Colonic mucosa (tissue), 4 donors: Measurements from ENCODE around the gene CTNNBIP1. TPM values are rescaled to one million over a fixed set of nuclear protein-coding genes. Genes with fewer than 3 reads are reported as not detected.
"Not testable (repeated sequence)": the region's sequence is repeated elsewhere in the genome, so short reads cannot be mapped to it uniquely, and the experiment has no call there.

Experiments used
- DNase-seq: peaks from one replicate; pipeline ENCODE4 v3.0.0-alpha.2; 2020
- H3K27ac ChIP-seq: fragments of 200-600 bp; one replicate; pipeline ENCODE4 v1.8.0; 2021
- H3K27me3 ChIP-seq: fragments of 200-600 bp; one replicate; pipeline ENCODE4 v1.8.0; 2021
- H3K36me3 ChIP-seq: fragments of 200-600 bp; one replicate; pipeline ENCODE4 v1.8.0; 2021
- H3K4me1 ChIP-seq: fragments of 200-600 bp; one replicate; pipeline ENCODE4 v1.8.0; 2021; ENCODE audit warnings: mild to moderate bottlenecking
- H3K4me3 ChIP-seq: fragments of 200-600 bp; one replicate; pipeline ENCODE4 v1.8.0; 2021
- H3K9ac ChIP-seq, 2 donors: one replicate each; pipeline ENCODE4 v1.7.0; 2013; ENCODE audit warnings: control low read depth in 2 of 2, low read depth in 2 of 2, low read length in 2 of 2
- H3K9me3 ChIP-seq: fragments of 200-600 bp; one replicate; pipeline ENCODE4 v1.8.0; 2021
- intact Hi-C: fragments of 100-400 bp; cut with DNase I; formaldehyde crosslinking; loops from one replicate; pipeline ENCODE4 v1.14.1; 2022
- total RNA-seq, 2 donors: library from RNA; stranded (reverse); fragmentation: NEBNext Ultra II Directional in 1 of 2; extraction: Animal tissue kit (Norgen Biotek cat#: 25700) in 1 of 2; gene quantifications; one replicate each; pipeline ENCODE4 v1.2.1, GENCODE V29; 2021
- TF ChIP-seq, protein P1 (sequence below): fragments of 200-600 bp; IDR thresholded peaks from one replicate; pipeline ENCODE4 v1.8.0; 2022; ENCODE audit warnings: antibody characterized with exemption, mild to moderate bottlenecking
- donor health status: healthy.
- donor health status: DM: no; HTN: no; CAD: no.
- donor health status: DM: no; HTN: no; CAD: no.

CTNNBIP1 gene
- total RNA-seq, 2 donors from 2014 or later: 28.1 to 30.1 TPM

- no peak for DNase-seq
- Histone ChIP-seq H3K9me3 (no peaks in the 10 kb centered on the region), H3K4me1 (no peaks in the 10 kb centered on the region), H3K9ac (no peak overlapping the region), H3K27ac (no peak overlapping the region), H3K36me3 (peaks cover 4% of the 10 kb centered on the region), H3K4me3 (no peak overlapping the region), H3K27me3 (no peaks in the 10 kb centered on the region)
- intact Hi-C loops: no loop called here
- TF ChIP-seq, protein P1, sequence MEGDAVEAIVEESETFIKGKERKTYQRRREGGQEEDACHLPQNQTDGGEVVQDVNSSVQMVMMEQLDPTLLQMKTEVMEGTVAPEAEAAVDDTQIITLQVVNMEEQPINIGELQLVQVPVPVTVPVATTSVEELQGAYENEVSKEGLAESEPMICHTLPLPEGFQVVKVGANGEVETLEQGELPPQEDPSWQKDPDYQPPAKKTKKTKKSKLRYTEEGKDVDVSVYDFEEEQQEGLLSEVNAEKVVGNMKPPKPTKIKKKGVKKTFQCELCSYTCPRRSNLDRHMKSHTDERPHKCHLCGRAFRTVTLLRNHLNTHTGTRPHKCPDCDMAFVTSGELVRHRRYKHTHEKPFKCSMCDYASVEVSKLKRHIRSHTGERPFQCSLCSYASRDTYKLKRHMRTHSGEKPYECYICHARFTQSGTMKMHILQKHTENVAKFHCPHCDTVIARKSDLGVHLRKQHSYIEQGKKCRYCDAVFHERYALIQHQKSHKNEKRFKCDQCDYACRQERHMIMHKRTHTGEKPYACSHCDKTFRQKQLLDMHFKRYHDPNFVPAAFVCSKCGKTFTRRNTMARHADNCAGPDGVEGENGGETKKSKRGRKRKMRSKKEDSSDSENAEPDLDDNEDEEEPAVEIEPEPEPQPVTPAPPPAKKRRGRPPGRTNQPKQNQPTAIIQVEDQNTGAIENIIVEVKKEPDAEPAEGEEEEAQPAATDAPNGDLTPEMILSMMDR: no peak
Observed at GRCh38 chr1:9929431-9930385, 19.6 kb upstream of the CTNNBIP1 start.

DNA sequence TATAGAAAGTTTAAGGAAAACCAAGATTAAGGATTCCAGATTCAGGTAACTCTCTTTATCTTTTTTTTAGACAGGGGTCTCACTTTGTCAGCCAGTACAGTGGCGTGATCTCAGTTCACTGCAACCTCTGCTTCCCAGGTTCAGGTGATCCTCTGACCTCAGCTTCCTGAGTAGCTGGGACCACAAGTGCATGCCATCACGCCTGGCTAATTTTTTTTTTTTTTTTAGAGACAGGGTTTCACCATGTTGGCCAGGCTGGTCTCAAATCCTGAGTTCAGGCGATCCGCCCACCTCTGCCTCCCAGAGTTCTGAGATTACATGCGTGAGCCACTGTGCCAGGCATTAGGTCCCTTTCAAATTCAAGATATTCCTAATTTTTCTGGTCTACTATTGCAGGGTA lies 17.2 kb upstream of the CTNNBIP1 start:
- DNase-seq: no peak
- Histone ChIP-seq H3K4me3 (no peak overlapping the region), H3K4me1 (no peaks in the 10 kb centered on the region), H3K9ac (no peak overlapping the region), H3K27ac (no peak overlapping the region), H3K27me3 (no peaks in the 10 kb centered on the region), H3K9me3 (no peaks in the 10 kb centered on the region), H3K36me3 (peaks cover 4% of the 10 kb centered on the region)
- TF ChIP-seq, protein P1: no peak
- intact Hi-C loops: no loop called here

- TF ChIP-seq, protein P1: no peak
- Histone ChIP-seq H3K4me3 (no peak overlapping the region), H3K27me3 (no peaks in the 10 kb centered on the region), H3K4me1 (no peaks in the 10 kb centered on the region), H3K36me3 (no peaks in the 10 kb centered on the region), H3K27ac (no peak overlapping the region), H3K9ac (no peak overlapping the region), H3K9me3 (no peaks in the 10 kb centered on the region)
- DNase-seq: no peak
- intact Hi-C loops: no loop called here
Observed at GRCh38 chr1:9922342-9922741, 12.3 kb upstream of the CTNNBIP1 start.

DNA sequence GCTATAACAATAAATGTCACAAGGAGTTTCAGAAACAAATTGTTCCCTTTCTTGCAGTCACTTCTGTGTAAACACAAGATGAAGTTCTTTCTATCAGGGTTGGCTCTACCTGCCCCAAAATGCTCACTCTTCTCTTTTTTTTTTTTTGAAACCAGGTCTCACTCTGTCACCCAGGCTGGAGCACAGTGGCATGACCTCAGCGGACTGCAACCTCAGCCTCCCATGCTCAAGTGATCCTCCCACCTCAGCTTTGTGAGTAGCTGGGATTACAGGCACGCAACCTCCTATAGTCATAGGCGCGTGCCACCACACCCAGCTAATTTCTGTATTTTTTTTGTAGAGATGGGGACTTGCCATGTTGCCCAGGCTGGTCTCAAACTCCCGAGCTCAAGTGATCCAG lies 10.5 kb upstream of the CTNNBIP1 start:
- Histone ChIP-seq H3K4me1 (no peaks in the 10 kb centered on the region), H3K9ac (no peak overlapping the region), H3K27me3 (no peaks in the 10 kb centered on the region), H3K4me3 (no peak overlapping the region), H3K27ac (no peak overlapping the region), H3K36me3 (no peaks in the 10 kb centered on the region), H3K9me3 (no peaks in the 10 kb centered on the region)
- no peak for DNase-seq
- TF ChIP-seq, protein P1: no peak
- intact Hi-C loops: no loop called here

DNA sequence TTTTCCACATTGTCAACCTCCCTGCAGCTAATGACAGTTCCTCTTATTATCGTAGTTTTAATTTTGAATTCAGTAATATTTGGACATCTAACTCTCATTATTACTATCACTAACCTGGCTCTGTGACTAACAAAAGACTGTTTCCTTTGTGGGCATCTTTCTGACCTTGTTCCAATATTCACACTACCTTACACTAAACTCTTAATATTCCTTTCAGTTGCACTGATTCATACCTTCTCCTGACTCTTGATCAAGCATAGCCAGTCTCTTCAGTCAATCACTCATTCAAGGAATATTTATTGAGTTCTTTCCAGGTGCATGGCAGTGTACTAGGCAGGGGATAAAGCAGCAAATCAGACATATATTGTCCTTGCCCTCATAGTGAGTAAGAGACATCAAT lies 7.8 kb upstream of the CTNNBIP1 start:
- no peaks in the 10 kb centered on the region for H3K4me1 ChIP-seq
- no peak for DNase-seq
- H3K27me3 ChIP-seq: no peaks in the 10 kb centered on the region
- intact Hi-C loops: no loop called here
- H3K4me3 ChIP-seq: no peak overlapping the region
- H3K9me3 ChIP-seq: no peaks in the 10 kb centered on the region
- H3K27ac ChIP-seq: no peak overlapping the region
- TF ChIP-seq, protein P1: no peak
- H3K9ac ChIP-seq: no peak overlapping the region
- no peaks in the 10 kb centered on the region for H3K36me3 ChIP-seq

DNA sequence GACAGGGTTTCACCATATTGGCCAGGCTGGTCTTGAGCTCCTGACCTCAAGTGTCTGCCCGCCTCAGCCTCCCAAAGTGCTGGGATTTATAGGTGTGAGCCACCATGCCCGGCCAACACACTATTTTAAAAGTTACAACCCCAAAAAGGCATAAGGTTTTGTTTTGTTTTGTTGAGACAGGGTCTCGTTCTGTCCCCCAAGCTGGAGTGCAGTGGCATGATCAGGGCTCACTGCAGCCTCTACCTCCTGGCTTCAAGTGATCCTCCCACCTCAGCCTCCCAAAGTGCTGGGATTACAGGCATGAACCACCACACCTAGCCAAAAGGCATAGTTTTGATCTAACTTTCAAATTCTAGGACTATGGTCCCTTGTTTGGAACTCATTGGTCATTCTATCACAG lies 7.4 kb upstream of the CTNNBIP1 start:
- H3K9ac ChIP-seq, H3K36me3 ChIP-seq, intact Hi-C loops, H3K4me3 ChIP-seq, H3K9me3 ChIP-seq, DNase-seq, H3K27ac ChIP-seq, H3K4me1 ChIP-seq, H3K27me3 ChIP-seq: not testable (repeated sequence)
